Endothelial cell of umbilical vein (primary cell): ENCODE results near the gene KLK1. TPM values are rescaled to one million over a fixed set of nuclear protein-coding genes. Genes with fewer than 3 reads are reported as not detected.

Experiments
- BruUV-seq: library from RNA; stranded (reverse); fragments of 400-500 nt; replicated peaks from 2 replicates; lab custom pipeline; 2021; lab: Mats Ljungman, UMichigan
- CTCF ChIA-PET: fragments of 300-600, 350-600 bp; sonication (Branson Sonifier 250); formaldehyde crosslinking; loops from one replicate; lab custom pipeline; 2021; ENCODE audit warnings: antibody characterized with exemption, inconsistent platforms; lab: Charles Lee
- POLR2A ChIA-PET: fragments of 300-600, 350-600 bp; sonication (Branson Sonifier 250); formaldehyde crosslinking; loops from one replicate; lab custom pipeline; 2021; ENCODE audit warnings: antibody characterized with exemption, inconsistent platforms; lab: Charles Lee
- DNase-seq: peaks from one replicate; pipeline ENCODE4 v3.0.0-alpha.2; 2011; ENCODE audit warnings: low read depth, low spot score
- FAIRE-seq: peaks from 2 replicates; lab custom pipeline; 2011; peaks lifted over from hg19 to GRCh38; lab: Jason Lieb, UNC
- H2AFZ ChIP-seq: 2 replicates; pipeline ENCODE4 v1.6.0; 2012; ENCODE audit warnings: low read depth, low read length, control low read depth, inconsistent platforms
- H3K27ac ChIP-seq: 2 replicates; pipeline ENCODE4 v1.5.1; 2011; ENCODE audit warnings: low read depth, mild to moderate bottlenecking, control low read depth, low read length, moderate library complexity; ENCODE audit not compliant: insufficient read depth
- H3K27me3 ChIP-seq, 2 experiments: 2 replicates each; pipeline versions ENCODE4 v1.6.0 to v1.6.1; 2011; ENCODE audit warnings: low read length in 2 of 2, mixed read lengths in 1 of 2; ENCODE audit not compliant: control insufficient read depth in 2 of 2, insufficient read depth in 2 of 2
- H3K36me3 ChIP-seq, 2 experiments: 2 replicates in 1 of 2; 3 replicates in 1 of 2; pipeline ENCODE4 v1.5.1; 2011; ENCODE audit warnings: low read length in 2 of 2, mild to moderate bottlenecking in 1 of 2, moderate library complexity in 1 of 2; ENCODE audit not compliant: control insufficient read depth in 2 of 2, insufficient read depth in 2 of 2; ENCODE audit errors: extremely low read depth in 1 of 2
- H3K4me1 ChIP-seq: 3 replicates; pipeline ENCODE4 v1.5.1; 2011; ENCODE audit warnings: mild to moderate bottlenecking, low read length; ENCODE audit not compliant: control insufficient read depth, insufficient read depth; ENCODE audit errors: extremely low read depth
- H3K4me2 ChIP-seq: 2 replicates; pipeline ENCODE4 v1.6.1; 2011; ENCODE audit warnings: low read length, control low read depth, mixed read lengths; ENCODE audit not compliant: insufficient read depth
- H3K4me3 ChIP-seq, 3 experiments: fragments of 200-600 bp in 1 of 3; sonication (generic), shearing (Covaris generic) in 1 of 3; replicated peaks in 1 of 3; 2 replicates each; pipeline ENCODE4 v1.5.1; 2011 to 2016; ENCODE audit warnings: control low read depth in 3 of 3, low read length in 3 of 3, mild to moderate bottlenecking in 2 of 3, inconsistent platforms in 1 of 3, low read depth in 1 of 3, moderate library complexity in 1 of 3; ENCODE audit not compliant: insufficient read depth in 1 of 3
- H3K79me2 ChIP-seq: 2 replicates; pipeline ENCODE4 v1.6.0; 2012; ENCODE audit warnings: low read length, inconsistent platforms; ENCODE audit not compliant: control insufficient read depth, insufficient read depth
- H3K9ac ChIP-seq: replicated peaks from 2 replicates; pipeline ENCODE3; 2011; ENCODE audit warnings: low read length, control low read depth; ENCODE audit not compliant: insufficient read depth; ENCODE audit errors: extremely low read depth
- H3K9me1 ChIP-seq: replicated peaks from 3 replicates; pipeline ENCODE4 v1.6.0; 2011; ENCODE audit warnings: mild to moderate bottlenecking, low read length; ENCODE audit not compliant: control insufficient read depth, insufficient read depth; ENCODE audit errors: extremely low read depth
- H3K9me3 ChIP-seq: replicated peaks from 2 replicates; pipeline ENCODE4 v1.5.1; 2012; ENCODE audit warnings: low read length, inconsistent platforms; ENCODE audit not compliant: control insufficient read depth, insufficient read depth
- H4K20me1 ChIP-seq: replicated peaks from 2 replicates; pipeline ENCODE3; 2011; ENCODE audit warnings: mild to moderate bottlenecking, low read length; ENCODE audit not compliant: control insufficient read depth, insufficient read depth; ENCODE audit errors: extremely low read depth
- CTCF ChIP-seq, 2 donors: IDR thresholded peaks; 1 replicate in 1 of 2; 2 replicates in 1 of 2; pipeline ENCODE4 v1.5.1; 2011; ENCODE audit warnings: low read length in 2 of 2, mild to moderate bottlenecking in 2 of 2, moderate library complexity in 2 of 2, control low read depth in 1 of 2, inconsistent platforms in 1 of 2, low read depth in 1 of 2; ENCODE audit not compliant: insufficient read depth in 1 of 2; ENCODE audit errors: extremely low read depth in 1 of 2
- EZH2 ChIP-seq: IDR thresholded peaks from 2 replicates; pipeline ENCODE4 v1.6.1; 2012; ENCODE audit warnings: borderline replicate concordance, low read depth, mild to moderate bottlenecking, moderate library complexity, low read length, inconsistent platforms; ENCODE audit not compliant: severe bottlenecking
- FOS ChIP-seq: IDR thresholded peaks from 2 replicates; pipeline ENCODE4 v1.6.1; 2011; ENCODE audit warnings: mild to moderate bottlenecking, low read length, moderate library complexity, borderline replicate concordance; ENCODE audit not compliant: insufficient read depth
- GATA2 ChIP-seq: IDR thresholded peaks from 2 replicates; pipeline ENCODE4 v1.7.0; 2011; ENCODE audit warnings: low read depth, mild to moderate bottlenecking, moderate library complexity, mixed read lengths, low read length; ENCODE audit not compliant: insufficient read length, insufficient read depth
- JUN ChIP-seq: IDR thresholded peaks from 2 replicates; pipeline ENCODE4 v1.6.1; 2011; ENCODE audit warnings: borderline replicate concordance, low read depth; ENCODE audit not compliant: insufficient read length, insufficient read depth
- MAX ChIP-seq: IDR thresholded peaks from 2 replicates; pipeline ENCODE4 v1.6.1; 2011; ENCODE audit not compliant: insufficient read depth, insufficient read length
- MYC ChIP-seq: IDR thresholded peaks from one replicate; pipeline ENCODE4 v1.6.1; 2011; ENCODE audit warnings: mild to moderate bottlenecking, low read depth, low read length
- POLR2A ChIP-seq: IDR thresholded peaks from 2 replicates; pipeline ENCODE4 v1.6.1; 2012; ENCODE audit warnings: low read depth, mild to moderate bottlenecking, control low read depth, low read length
- POLR2AphosphoS5 ChIP-seq: IDR thresholded peaks from 2 replicates; pipeline ENCODE4 v1.6.1; 2012; ENCODE audit warnings: low read depth, mild to moderate bottlenecking, control low read depth, low read length, moderate library complexity; ENCODE audit not compliant: insufficient read depth
- dilution Hi-C: fragments of 300-500 bp; cut with MboI; formaldehyde crosslinking; loops from one replicate; pipeline ENCODE4 v1.15.0; 2019; ENCODE audit warnings: low sequenced_read_pairs; ENCODE audit not compliant: extremely low pct_ligation_motif_present
- intact Hi-C: fragments of 100-400 bp; cut with micrococcal nuclease; formaldehyde crosslinking; loops from one replicate; pipeline ENCODE4 v1.10.0; 2022
- polyA plus RNA-seq, 4 experiments: library from polyadenylated mRNA; depleted of rRNA in 3 of 4; stranded (reverse) in 3 of 4; unstranded in 1 of 4; fragments of >200 nt; gene quantifications; 2 replicates each; pipeline versions ENCODE4 v1.2.1 to v1.2.3, GENCODE V29; 2011 to 2012; ENCODE audit warnings: missing spikeins in 1 of 4
- total RNA-seq: library from RNA; stranded (reverse); gene quantifications from 2 replicates; pipeline ENCODE4 v1.2.3, GENCODE V29; 2021

KLK1 gene
- total and polyA plus RNA-seq, 2 donors (not counting 3 experiments of a cell fraction or from before 2014, with no cell fraction given) = 0.08 TPM; not detected in 1

- no peaks in the 10 kb centered on the region for H3K79me2 ChIP-seq
- DNase-seq (no peak), FAIRE-seq (no peak)
- no peaks in the 10 kb centered on the region for H3K9me3 ChIP-seq
- ChIA-PET CTCF (no interaction called here), POLR2A (no interaction called here)
- no peak overlapping the region for H3K9ac ChIP-seq
- BruUV-seq = no TSS peak
- H3K27ac ChIP-seq = no peak overlapping the region
- intact Hi-C loops (no loop called here), dilution Hi-C loops (no loop called here)
- H3K4me3 ChIP-seq = no peak overlapping the region
- H3K27me3 ChIP-seq = no peaks in the 10 kb centered on the region
- H3K4me1 ChIP-seq = no peaks in the 10 kb centered on the region
- no peaks in the 10 kb centered on the region for H4K20me1 ChIP-seq
- H2AFZ ChIP-seq = no peak overlapping the region
- no peaks in the 10 kb centered on the region for H3K9me1 ChIP-seq
- TF ChIP-seq JUN (no peak), MAX (no peak), GATA2 (no peak), EZH2 (no peak), POLR2A (no peak), CTCF (IDR thresholded peaks at IDR 0.05; ENCODE audit: extremely low read depth in 1 of 2, insufficient read depth in 1 of 2, low read depth in 1 of 2, low read length in 2 of 2) (no peak), POLR2AphosphoS5 (no peak), FOS (no peak), MYC (no peak)
- no peaks in the 10 kb centered on the region for H3K36me3 ChIP-seq
- no peak overlapping the region for H3K4me2 ChIP-seq
Measured at GRCh38 chr19:50842130-50842529, 18.5 kb upstream of the KLK1 start.
